Activated effector memory CD4-positive, alpha-beta T cell treated with anti-CD3 and anti-CD28 coated beads, Interleukin-2, amount 50 U/mL, for 16 hours (primary cell): ENCODE measurements around the gene UBAP2.
"Not testable (repeated sequence)": the region's sequence is repeated elsewhere in the genome, so short reads cannot be mapped to it uniquely, and the experiment has no call there.

Experiments
- DNase-seq: peaks from one replicate; pipeline ENCODE4 v3.0.0-alpha.2; 2020

Gene UBAP2

DNA sequence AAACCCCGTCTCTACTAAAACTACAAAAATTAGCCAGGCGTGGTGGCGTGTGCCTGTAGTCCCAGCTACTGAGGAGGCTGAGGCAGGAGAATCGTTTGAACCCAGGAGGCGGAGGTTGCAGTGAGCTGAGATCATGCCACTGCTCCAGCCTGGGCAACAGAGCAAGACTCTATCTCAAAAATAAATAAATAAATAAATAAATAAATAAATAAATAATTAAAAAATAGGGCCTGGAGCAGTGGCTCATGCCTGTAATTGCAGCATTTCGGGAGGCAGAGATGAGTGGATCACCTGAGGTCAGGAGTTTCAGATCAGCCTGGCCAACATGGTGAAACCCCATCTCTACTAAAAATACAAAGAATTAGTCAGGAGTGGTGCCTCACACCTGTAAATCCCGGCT is 86.2 kb downstream of the UBAP2 start:
- not testable (repeated sequence) for DNase-seq

DNA sequence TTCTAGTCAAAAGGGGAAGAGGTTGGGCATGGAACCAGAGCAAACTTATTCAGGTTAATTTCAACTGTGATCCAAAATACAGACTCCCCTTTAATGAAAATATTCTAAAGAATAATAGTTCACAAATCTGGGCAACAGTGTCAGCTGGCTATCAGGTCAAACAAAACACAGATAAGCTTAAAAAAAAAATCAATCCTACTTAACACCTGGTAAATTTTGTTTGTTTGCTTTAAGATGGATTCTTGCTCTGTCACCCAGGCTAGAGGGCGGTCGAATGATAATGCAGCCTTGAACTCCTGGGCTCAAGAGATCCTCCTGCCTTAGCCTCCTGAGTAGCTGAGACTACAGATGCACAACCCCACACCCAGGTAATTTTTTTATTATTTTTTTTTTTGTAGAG is 89.0 kb downstream of the UBAP2 start:
- no peak for DNase-seq

DNA sequence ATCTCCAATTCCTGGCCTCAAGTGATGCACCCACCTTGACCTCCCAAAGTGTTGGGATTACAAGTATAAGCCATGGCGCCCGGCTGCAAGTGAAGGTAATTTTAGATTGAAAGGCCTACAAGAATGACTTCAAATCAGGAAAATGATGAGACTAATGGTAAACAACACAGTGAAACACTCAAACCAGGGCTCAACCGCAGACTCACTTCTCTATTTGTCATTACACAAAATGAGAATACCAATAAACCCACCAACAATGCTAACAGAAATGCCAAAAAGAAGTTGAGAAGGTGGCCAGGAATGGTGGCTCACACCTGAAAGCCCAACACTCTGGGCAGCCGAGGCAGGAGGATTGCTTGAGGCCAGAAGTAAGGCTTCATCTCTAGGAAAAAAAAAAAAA is 92.1 kb downstream of the UBAP2 start:
- DNase-seq: no peak

DNA sequence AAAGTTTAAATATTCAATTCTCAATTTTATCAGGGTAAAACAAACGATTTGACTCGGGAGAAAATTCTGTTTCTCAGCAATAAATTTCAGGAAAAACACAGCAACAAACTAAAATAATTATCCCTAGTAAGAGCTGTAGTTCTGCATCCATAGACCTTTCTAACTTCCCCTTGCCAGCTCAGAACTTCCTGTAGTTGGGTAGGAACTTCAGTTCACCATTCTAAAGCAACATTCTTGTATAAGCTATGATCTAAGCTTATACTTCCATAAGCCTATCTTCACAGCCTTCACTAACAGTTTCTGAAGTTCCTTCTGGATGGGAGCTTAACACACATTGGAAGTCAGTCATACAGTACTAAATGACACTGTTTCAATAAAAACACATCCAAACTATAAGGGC is 96.6 kb downstream of the UBAP2 start:
- DNase-seq: no peak

DNA sequence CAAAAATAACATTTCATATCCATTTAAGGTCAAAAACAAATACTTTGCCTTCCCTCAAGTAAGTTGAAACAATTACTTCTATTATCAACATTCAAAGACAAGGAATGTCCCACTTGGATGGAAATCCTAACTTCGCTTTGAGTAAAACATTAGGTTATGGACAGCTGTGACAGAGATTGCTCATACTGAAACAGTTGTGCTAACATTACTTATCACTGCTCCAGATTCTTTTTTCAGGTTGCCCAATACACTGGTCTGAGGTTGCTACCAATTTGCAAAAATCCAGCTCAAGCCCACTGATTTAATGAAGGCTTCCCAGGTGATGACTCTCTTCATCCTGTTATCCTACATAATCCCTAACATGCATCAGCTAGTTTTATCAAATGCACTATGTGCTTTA is 98.3 kb downstream of the UBAP2 start:
- no peak for DNase-seq

DNA sequence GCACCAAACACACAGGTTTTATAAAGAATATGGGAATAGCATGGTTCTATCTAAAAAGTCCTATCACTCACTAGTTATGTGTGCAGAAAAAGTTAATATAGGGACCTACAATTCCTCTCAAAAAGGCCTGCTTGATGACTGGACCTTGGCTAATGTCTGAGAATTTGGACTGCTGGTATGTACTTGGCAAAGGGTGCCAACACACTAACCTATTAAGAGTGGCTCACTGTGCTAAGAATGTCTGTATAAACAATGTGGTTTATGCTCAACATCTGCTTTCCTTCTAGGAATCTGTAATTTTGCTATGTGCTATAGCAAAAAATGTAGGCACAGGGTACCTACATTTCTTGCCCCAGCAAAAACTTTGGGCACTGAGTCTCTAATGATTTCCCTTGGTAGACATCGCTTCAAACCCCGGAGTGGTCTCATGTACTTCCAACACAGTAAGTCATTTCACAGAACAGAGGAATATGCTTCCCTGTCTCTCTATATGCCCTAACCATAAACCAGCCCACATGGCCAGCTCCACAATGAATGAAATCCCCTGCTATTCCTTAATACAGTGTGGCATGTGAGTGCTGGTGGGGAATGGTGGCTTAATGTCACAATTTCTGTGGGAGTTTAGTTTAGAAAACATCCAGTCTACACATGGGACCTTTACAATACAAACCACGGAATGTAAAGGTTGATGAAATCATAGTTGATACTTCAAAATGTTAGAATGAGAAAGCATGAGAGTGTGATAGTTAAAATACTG is 101.7 kb downstream of the UBAP2 start:
- no peak for DNase-seq

DNA sequence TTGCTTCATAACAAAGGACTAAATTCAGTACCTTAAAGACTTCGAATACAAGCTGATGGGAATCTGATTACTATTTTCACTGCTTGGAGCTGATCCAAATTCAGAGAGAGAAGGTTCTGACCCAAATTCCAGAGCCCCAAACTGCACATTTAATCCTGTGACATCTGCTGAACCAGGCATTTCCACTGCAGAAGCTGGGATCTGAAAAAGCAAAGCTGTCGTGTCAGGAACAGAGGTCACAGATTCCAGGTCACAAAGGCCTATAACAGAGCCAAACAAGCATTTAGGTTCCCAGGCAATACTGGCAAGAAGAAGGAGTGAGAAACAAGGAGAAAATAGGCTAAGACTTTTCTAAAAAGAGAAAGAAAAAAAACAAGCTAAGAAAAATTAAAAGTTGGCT is 105.3 kb downstream of the UBAP2 start:
- DNase-seq: no peak

DNA sequence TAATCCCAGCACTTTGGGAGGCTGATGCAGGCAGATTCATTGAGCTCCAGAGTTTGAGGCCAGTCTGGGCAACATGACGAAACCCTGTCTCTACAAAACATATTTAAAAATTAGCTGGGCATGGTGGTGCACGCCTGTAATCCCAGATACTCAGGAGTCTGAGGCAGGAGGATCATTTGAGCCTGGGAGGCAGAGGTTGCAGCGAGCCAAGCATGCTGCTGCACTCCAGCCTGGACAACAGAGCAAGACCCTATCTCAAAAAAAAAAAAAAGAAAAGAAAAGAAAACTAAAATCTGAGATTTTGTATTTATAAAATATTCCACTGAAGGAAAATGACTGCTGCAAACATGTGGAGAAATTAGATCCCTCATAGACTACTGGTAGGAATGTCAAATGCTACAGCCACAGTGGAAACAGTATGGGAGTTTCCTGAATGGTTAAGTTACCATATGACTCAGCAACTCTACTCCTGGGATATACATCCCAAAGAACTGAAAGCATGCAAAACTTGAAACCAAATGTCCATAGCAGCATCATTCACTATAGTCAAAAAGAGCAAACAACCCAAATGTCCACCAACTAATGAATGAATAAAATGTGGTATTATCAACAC is 106.1 kb downstream of the UBAP2 start:
- no peak for DNase-seq

DNA sequence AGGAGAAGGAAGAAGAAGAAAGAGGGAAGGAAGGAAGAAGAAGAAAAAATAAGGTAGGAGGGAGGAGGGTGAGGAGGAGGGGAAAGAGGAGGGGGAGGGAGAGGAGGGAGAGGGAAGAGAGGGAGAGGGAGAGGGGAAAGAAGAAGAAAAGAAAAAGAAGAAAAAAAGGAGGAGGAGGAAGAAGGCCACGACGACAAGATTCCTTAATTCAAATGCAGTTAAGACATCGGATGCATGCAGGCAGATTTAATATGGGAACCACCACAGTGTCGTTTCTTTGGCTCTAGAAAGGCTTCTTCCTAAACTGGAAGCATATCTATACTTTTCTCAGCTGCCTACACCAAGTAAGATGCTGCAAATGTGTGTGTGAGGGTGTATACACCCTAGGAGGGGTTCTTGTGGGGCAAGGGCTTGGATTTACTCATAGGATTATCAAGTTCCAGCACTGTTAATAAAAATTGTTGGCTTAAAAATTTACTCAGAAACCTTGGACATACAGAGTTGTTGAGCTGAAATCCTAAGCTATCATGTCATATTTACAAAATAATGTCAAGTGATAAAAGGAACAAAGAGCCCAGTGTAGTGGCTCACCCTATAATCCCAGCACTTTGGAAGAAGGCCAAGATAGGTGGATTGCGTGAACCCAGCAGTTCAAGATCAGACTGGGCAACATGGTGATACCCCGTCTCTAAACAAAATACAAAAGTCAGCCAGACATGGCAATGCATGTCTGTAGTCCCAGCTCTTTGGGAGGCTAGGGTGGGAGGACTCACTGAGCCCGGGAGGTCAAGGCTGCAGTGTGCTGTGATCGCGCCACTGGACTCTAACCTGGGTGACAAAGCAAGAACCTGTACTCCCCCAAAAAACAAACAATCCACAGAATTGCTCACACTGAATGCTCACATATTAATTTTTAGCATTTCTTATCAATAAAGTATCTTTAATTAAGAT is 108.5 kb downstream of the UBAP2 start:
- no peak for DNase-seq

DNA sequence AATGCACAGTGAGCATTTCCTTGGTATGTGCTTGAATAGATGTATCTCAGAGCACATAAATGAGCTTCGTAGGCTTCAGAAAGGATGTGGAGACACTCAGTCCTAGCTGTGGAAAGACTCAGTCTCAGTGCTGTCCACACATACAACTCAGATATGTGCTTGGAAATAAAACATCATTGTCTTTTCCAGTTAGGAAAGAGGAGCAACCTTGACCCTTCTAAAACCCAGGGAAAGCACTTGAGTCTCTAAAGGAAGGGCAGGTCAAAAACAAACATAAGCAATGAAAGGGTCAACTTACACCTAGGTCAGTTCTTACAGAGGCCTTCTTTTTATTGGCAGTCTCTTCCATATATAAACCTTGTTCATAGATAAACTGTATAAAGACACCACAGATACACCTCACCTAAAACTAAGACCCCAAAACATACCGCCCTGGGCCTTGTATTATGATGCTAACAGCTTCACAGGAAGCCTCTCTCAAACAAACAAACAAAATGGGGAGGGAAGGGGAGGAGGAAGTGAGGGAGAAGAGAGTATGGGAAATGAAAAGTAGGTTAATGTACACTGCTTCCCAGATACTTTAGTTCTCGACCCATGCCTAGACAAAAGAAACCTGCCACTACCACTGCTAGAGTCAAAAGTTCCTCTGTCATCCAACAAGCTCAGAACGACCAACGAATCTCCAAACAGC is 114.4 kb downstream of the UBAP2 start:
- no peak for DNase-seq

DNA sequence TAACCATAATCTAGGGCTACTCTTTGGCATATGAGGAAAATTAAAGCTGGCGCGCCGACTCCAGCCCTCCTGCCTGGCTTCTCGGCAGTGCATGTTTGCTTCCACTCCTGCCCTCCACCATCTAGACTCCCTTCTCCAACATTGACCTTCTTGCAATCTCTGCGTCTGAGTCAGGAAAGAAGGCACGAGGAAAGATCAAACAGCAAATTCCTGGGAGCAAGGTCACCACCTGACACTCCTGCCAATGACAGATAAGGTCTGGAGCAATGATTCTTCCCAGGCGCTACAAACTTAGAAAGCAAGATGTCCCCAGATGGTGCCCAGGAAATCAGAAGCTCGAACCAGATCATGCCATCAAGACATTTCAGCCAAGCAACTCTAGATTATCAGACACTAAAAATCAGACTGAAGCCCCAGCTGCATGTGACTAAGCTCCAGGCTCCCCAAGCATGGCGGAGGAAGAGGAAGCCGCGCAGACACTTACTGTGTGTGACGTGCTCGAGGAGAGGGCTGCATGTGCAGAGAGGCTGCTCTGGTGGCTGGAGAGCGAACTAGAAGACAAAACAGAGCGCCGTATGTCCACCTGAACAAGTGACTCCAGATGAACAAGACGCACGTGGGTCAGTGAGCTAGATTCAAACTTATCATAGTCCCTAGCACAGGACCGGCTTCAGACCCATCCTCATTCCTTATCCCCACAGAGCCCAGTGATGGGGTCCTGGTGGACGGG is 116.4 kb downstream of the UBAP2 start:
- no peak for DNase-seq

DNA sequence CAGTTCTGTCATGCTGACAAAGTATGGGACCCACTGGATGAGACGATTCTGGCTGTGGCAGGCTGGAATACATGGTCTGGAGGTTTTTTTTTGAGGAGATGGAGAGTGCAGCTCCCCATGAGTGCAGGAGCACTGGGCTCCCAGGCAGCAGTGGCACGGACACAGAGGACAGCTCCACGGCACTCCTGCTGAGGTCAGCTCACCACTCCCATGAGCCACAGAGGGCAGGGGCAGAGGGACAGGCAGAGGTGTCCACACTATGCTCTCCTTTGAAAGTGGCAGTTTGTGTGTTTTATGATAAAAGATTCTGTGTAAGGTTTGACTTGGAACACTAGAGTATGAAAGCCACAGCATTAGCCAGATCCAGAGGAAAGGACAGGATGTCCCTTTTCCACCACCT is 117.4 kb downstream of the UBAP2 start:
- DNase-seq: no peak

DNA sequence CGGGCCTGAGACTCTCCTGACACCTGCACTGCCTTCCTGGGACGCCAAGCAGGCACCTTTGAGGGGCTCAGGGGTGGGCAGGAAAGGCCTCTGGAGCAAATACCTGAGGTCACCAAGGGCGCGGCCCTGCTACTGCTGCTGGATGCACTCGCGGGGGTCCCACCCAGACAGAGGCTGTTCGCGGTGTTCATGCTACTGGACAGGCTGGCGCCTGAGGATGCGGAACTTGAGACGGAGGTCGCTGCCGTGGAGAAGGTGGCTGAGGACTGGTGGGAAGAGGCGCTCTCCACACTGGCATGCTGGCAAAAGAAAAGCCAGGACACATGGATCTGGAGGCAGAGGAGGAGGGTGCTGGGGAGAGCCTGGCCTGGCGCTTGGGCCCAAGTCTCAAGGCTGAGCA is 121.0 kb downstream of the UBAP2 start:
- no peak for DNase-seq

DNA sequence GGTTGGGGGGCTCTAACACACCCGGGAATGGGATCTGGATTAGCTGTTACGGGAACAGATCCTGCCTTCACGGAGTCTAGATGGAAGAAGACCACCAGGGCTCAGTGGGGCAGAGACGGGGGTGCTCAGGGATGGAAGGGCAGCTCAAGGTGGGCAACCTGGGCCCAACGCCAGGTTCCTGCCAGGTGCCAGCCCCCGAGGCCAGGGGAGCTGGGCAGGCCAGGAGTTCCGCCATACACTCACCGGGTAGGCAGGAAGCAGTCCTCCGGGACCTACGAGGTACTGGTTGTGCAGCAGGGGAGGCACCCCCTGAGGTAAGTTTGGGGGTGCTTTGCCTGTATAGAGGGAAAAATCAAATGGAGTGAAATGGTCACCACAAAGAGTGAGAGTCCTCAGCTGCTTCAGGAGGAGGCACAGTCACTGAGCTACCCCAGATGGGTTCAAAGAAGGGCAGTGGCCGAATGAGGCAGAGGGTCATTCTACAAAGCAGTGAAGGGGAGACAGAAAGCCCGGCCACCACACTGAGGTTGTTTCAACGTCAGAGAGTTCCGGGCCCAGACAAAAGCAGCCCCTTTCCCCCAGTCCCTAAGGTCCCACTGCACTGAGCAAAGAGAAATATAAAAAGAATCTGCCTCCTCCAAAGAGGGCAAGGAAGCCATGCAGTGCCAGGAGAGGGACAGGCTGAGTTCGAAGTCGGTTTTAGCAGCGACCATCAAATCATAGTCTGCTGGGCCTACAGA is 121.8 kb downstream of the UBAP2 start:
- DNase-seq: no peak

DNA sequence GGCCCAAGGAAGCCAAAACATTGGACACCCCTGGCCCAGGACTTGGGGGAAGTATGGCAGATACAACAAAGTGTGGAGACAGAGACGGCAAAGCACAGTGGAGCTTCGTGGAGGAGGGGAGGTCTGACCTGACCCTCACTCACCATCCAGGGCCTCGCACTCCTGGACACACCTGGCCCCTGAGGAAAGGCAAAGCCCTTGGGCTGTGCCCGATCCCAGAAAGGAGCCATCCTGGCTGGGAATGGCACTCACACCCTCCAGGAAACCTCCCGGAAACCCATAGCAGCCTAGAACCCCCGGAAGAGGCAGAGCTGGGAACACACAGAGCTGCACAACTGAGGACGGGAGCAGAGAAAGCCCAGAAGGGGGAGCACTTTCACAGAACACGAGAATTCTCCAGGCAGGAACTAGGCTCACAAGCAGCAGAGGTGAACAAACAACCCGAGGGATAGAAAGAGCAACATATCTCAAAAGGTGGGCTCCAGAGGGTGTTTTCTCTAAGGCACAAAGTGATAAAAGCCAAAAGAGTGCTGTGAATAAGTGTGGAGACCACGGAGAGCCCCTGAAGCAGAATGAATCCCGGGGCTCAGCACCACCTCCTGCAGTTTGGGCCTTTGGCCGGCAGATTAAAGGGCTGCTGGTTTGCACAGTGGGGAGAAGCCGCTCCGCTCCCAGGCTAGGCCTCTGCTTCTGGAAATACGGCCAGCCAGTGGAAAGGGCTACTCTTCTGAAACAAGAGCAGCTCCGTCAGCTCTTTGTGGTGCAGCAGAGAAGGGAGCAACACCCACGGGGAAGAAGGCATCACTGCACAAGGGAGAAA is 123.5 kb downstream of the UBAP2 start:
- DNase-seq: no peak

DNA sequence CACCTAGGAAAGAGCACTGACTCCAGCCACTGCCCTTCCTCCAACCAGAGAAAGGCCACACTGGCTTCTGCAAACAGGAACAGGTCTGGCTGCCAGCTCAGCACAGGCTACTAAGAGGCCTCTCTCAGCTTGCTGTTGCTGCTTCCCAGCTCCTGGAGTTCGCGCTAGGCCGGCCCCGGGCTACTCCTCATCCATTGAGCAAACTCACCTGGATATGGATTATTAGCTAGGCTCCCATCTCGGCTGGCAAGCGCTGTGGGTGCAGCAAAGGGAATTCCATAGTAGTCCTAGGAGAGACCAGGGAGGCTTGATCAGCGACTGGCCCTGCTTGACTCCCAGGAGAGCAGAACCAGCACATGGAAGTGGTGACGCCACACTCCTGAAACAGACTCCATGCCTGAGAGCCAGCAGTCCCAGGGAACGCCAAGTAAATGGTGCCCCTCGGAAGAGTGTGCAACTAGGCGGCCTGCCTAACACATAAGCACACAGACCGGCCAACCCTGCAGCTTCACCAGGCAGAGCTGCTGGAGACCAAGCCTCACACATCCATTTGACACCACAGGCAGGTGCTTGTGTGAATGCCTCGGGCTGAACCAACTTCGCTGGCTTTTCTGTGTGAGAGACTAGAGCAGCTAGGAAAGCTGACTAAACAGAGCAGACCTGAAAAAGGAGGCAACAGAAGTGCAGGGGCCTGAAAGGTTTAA is 124.5 kb downstream of the UBAP2 start:
- no peak for DNase-seq

DNA sequence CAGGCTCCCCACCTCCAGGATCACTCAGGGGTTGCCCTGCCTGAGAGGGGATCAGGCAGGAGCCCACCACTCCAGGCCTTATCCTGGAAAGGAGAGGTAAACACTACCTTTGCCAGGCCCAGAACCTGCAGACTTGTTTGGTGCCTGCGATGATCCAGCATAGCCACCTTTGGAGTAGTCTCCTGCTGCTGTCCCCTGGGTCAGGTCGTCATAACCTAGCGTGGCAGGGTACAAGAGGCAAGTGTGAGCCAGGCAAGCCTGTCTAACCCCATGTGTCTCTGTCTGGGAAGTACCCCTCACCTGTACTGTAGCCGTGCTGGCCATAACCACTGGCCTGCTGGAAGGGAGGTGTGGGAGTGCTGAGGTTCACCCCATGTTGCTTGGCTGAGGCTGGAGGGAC is 125.6 kb downstream of the UBAP2 start:
- no peak for DNase-seq

DNA sequence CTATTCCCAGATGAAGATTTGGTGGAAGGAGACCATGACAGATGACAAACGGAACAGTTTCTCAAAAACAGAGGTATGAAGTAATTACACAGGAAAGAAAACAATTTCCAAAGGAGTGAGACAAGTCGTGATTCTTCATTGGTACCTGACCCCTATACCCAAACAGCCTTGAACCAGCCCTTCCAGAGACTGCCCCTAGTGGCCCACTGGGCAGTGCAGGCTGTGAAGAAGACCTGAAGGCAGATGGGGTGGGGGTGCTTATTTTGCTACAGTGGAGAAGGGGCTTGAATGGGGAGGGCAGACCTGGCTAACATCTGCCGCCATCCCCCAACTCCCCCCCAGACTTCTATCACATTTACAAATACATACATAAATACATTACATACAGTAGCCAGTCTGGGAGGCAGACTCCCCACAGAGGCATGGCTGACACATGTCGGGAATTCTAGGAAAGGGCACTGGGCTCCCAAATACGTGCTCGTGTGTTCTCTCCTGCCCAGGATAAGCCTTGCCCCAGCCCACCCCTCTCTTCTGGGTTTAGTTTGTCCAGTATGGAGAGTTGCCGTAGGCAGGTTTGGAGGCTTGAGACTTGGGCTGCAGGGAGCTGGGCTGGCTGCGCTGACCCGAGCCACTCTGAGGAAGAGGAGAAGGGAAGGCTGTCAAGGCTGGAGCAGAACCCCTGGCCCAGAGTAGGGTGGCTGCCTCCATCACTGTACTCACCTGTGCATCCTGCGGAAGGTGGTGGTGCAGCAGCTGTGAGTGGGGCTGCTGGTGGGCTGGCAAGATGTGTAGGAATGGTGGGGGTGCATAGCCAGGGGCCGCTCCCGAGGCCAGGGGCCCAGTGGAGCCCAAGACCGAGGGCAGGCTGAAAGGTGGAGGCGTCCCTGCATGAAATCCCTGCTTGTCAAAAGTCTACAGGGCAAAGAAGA is 126.5 kb downstream of the UBAP2 start:
- DNase-seq: peak; percentile 69
